HG02943 (cell line): ENCODE results near the gene TRUB2.
"Not testable (repeated sequence)": the region's sequence is repeated elsewhere in the genome, so short reads cannot be mapped to it uniquely, and the experiment has no call there.

Experiments
- ATAC-seq: cut with Tn5 transposase; IDR thresholded peaks from one replicate; pipeline ENCODE4 v1.9.1; 2021; ENCODE audit warnings: mild to moderate bottlenecking, low read depth, moderate library complexity; ENCODE audit not compliant: unreplicated experiment

The TRUB2 gene

DNA sequence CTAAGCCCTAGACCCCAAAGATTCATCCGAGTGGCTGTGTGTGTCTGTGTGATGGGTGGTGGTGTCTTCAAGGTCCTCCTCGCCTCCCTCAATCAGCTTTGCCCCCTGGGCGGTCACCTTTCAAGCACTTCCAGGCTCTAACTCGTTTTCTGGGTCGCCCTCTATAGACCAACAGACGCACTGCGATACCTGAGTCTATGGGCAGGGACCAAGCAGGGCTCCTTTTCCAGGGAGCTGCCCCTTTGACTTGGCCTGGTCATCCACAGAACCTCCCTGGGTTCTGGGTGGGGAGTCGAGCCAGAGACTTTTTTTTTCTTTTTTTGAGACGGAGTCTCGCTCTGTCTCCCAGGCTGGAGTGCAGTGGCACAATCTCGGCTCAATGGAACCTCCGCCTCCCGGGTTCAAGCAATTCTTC is 19.2 kb upstream of the TRUB2 start:
- ATAC-seq: no peak

DNA sequence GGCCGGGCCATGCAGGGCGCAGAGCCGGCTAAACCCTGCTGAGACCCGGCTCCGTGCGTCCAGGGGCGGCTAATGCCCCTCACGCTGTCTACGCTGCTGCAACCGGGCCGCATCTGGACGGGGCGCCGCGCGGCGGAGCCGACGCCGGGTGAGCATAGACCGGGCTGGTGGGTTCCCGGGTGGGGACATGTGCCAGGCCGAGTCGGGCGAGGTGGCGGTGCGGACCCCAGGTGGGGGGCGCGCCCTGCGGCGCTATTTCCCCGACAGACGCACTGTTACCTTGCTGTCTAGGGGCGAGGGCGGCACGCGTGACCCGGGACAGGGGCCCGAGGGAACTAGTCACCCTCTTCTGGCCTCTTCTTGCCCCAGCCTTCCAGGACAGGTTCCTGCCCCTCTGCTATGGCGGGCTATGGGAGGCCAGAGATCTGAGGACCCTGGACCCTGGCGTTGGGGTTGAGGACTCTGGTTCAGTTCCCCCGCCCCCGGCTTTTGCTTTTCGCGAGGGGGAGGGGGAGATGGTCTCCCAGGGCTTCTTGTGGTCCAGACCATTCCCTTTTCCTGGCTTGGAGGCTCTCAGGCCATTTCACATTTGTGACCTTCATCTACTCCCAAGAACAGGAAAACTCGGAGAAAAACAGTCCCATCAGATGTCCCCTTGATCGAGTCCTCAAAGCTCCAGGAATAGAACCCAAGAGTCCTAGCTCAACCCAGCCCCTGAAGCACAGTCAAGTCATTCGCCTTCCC is 18.6 kb upstream of the TRUB2 start:
- peak; percentile 32 for ATAC-seq

DNA sequence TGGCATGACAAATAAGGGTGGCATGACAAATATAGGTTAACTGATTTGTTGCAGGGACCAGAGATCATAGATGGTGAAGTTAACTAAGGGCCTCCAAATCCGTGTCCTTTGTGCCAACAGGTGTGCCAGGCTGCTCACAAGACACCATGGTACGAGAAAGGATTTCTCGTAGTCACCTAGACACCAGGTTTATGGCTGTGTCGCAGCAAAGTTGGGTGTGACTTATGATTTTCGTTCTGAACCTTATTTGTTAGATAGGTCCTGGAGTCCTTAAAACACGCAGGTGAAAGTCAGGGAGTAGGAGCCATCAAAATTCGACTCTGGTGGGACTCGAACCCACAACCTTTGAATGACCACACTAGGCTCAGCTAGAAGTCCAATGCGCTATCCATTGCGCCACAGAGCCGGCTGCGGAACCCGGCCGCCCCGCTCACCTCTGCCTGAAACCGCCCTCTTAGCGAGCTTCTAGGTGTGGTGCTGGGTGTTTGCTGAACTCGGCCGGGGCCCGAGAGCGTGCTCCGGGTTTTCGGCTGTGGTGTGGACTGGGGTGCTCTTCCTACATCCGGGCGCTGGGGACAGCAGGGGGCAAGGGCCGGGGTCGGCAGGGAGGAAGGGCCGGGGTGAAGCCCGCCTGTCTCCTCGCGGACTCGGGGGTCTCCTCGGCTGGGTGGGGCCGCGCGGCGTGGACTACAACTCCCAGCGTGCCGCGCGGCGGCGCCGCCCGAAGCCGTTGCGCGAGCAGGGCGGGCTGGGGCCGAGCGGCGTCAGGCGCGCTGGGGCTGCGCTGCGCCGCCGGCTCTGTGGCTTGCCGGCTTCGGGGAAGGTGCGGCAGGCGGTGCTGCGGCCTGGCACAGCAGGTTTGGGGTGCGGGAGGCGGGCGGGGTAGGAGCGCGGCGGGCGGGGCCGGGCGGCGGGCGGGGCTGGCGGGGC is 17.8 kb upstream of the TRUB2 start, which contains the start of gene SLC27A4:
Gene SLC27A4 (plus strand): TSS at position 767 of the 930 bp plus-strand sequence. CDS start 2,606 bp downstream, outside the sequence.
- peak; percentile 54 for ATAC-seq

DNA sequence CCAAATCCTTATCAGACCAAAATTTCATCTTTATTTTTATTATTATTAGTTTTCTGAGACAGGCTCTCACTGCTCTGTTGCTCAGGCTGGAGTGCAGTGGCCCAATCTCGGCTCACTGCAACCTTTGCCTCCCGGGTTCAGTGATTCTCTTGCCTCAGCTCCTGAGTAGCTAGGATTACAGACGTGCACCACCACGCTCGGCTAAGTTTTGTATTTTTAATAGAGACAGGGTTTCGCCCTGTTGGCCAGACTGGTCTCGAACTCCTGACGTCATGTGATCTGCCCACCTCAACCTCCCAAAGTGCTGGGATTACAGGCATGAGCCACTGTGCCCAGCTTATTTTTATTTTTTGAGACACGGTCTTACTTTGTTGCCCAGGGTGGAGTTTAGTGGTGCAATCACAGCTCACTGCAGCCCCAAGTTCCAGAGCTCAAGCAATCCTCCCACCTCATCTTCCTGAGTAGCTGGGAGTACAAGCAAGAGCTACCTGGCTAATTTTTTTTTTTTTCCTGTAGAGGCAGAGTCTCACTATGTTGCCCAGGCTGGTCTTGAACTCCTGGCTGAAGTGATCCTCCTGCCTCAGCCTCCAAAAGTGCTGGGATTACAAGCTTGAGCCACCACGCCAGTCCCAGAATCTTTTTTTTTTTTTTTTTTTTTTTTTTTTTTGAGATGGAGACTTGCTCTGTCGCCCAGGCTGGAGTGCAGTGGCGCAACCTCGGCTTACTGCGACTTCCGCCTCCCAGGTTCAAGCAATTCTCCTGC is 16.8 kb upstream of the TRUB2 start:
- not testable (repeated sequence) for ATAC-seq

DNA sequence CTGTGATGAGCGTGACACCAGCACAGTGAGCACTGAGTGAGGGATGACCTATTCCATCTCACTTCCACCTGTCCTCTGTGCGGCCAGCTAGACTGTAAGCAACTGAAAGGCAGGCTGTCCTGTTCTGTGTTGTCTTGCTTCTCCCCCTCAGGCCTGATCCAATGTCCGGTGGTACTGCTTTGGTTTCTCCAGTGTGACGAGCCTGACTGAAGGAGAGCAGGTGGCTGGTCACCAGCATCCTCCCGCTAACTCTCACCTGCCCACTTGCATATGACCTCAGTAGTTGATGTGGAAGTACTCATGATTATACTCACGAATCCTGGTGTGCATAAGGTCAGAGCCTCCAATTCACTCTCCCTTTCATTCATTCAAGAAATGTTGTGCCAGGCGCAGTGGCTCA is 15.7 kb upstream of the TRUB2 start:
- ATAC-seq: no peak

DNA sequence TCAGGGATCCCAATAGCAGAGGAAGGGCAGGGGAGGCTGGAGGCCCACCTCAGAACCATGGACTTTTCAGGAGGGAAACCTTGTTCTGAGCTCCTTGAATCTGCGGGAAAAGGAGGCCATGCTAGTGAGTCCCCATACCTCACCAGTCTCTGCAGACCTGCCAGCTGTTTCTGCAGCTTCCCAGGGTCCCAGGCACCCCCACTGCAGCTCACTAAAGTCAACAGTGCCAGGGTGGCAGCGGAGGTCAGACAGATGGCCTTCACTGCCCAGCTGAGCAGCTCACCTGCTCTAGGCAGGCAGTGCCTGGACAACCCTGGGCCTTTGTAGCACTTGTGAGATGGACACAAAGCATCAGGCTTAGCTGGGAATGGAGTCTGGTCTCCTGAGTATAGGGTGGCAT is 13.7 kb upstream of the TRUB2 start:
- ATAC-seq: no peak

DNA sequence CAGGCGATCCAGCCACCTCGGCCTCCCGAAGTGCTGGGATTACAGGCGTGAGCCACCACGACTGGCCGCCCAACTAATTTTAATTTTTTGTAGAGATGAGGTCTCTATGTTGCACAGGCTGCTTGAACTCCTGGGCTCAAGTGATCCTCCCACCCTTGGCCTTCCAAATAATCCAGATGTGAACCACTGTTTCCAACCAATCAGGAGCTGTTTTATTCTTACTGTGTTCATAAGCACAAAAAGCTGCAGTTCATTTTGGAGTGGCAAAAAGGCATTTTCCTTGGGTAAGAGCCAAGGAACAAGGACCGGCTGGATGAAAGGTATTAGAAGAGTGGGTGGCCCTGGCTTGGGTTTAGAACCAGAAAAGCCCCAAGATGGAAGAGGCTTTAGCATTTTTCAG is 12.9 kb upstream of the TRUB2 start:
- ATAC-seq: no peak

DNA sequence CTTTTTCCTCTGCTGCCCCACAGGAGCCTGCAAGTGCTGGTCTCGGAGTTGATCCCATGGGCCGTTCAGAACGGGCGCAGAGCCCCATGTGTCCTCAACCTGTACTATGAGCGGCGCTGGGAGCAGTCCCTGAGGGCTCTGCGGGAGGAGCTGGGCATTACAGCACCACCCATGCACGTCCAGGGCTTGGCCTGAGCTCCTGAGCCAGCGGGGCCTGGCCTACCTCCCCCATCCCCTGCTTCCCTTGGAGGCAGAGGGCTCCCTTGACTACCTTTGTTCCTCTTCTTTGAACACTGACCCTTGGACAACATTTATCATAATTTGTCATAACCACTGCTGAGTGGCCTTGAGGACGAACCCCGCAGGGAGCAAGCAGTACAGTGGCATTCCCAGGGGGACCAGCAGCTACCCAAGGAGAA is 11.2 kb upstream of the TRUB2 start:
- ATAC-seq: no peak

DNA sequence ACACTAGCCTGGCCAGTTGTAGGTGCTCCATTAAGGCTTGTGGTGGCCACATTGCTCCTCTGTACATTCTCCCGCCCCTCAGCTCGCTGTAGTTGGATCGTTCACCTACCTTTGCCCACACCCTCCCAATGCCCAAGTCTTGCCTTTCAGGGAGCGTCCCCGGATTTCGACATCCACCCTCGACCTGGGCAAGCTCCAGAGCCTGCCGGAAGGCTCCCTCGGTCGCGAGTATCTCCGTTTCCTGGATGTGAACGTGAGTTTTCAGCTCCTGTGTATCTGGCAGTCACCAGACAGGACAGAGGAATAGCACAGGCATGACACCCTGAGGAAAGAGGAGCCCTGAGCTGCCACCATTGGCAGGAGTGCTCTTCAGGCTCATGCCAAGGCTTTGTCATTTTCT is 3.4 kb upstream of the TRUB2 start:
- ATAC-seq: no peak

DNA sequence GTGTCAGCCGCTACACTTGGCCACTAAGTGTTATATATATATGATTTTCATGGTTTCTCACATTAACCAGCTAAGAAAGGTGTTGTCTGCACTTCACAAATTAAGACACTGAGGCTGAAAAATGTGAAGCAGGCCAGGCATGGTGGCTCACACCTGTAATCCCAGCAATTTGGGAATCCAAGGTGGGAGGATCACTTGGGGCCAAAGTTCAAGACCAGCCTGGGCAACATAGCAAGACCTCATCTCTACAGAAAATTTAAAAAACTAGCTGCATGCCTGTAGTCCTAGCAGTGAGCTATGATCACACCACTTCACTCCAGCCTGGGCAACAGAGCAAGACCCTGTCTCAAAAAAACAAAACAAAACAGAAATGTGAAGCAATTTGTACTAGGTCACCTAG is 2.2 kb upstream of the TRUB2 start:
- no peak for ATAC-seq

DNA sequence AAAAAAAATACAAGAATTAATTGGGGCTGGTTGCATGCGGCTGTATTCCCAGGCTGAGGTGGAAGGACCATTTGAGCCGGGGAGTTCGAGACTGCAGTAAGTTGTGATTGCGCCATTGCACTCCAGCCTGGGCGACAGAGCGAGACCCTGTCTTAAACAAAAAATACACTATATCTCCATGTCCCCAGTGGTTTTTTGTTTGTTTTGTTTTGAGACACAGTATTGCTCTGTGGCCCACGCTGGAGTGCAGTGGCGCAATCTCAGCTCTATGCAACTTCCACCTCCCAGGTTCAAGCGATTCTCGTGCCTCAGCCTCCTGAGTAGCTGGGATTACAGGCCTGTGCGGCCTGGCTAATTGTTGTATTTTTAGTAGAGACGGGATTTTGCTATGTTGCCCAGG is 1.5 kb upstream of the TRUB2 start:
- no peak for ATAC-seq

DNA sequence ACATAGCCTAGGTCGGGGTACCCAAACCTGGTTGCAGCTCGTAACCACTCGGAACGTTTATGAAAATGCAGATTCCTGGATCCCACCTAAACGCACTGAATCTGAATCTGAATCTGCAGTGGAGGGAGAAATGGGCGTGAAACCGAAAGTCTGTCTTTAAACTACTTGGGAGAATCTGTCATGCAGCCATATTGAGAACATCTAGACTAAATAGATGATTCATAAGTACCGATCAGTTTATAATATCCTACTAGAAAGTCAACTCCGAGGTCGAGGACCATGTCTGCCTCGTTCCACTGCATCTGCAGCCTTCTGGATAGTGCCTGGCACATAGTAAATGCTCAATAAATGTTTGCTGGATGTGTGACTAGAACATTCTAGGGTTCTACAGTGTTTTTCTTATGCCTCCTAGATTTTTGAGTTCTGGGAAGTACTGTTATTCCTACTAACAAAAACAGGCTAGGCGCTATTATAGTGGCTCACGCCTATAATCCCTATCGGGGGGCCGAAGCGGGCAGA is 1.0 kb upstream of the TRUB2 start:
- no peak for ATAC-seq

DNA sequence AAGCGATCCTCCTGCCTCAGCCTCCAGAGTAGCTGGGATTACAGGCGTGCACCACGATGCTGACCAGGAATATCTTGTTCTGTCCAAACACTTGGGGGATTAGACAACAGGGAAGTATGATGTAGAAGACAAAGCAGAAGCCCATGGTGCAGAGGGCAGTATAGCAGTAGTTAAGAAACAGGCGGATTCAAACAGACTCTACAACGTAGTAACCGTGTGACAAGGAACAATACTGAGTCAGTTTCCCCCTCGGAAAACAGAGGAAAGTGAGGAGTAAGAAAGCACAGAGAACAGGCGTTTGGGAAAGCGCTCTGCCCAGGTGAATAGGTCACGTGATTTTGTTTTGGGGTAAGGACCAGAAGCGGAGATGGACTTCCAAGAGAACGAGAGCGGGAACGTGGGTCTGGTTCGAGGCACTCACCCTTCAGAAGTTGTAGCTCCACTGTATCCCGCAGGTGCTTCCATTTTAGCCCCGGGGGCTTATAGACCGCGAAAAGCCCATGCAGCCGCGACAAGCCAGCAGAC is 306 bp downstream of the TRUB2 start:
- ATAC-seq: peak; percentile 5

DNA sequence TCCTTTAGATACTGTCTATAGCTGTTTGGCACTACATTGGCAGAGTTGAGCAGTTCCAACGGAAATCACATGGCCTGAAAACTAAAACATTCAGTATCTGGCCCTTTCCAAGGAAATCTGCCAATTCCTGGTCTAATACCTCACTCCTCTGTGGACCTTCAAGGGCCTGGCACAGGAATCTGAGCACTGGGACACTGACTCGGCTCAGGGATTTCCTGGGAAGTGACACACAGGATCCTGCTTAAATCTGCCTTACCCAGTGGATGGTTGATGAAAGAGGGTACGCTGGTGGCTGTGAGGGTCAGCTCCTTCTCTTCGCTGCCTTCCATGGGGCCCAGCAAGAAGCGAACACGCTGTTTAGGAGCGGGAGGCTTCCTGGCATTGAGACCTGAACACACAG is 904 bp downstream of the TRUB2 start:
- ATAC-seq: no peak

DNA sequence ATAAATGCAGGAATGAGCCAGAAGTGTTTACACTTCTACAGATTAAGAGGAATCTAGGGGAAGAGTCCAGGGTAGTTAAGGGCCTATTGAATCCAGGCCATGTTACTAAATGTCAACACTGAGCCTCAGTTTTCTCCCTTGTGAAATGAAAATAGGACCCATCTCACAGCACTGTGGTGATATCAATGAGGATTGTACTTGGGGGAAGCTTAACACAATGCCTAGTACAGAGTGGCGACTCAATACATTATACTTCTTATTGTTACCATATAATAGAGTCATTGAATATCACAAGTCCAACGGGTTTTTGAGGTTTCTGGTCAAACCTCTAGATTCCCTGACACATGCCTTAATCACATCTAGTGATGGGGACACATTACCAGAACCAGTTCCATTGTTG is 4.6 kb downstream of the TRUB2 start:
- no peak for ATAC-seq

DNA sequence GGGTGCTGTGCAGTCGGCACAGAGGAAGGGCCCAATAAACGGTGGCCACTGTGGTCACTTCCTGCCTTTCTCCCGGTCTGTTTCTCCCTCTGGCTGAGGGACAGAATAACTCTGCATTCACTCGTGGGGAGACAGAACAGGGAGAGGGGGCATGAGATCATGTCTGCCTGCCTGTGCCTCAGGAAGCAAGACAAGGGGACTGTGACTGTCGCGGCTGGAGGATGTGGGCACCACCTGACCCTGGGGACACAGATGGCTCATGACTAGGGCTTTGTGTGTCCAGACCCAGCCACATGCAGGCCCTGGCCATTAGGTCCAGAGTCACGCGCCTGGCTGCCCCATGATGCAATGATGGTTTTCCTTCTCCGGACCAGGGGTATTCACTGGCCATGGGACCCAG is 5.8 kb downstream of the TRUB2 start:
- ATAC-seq: no peak

DNA sequence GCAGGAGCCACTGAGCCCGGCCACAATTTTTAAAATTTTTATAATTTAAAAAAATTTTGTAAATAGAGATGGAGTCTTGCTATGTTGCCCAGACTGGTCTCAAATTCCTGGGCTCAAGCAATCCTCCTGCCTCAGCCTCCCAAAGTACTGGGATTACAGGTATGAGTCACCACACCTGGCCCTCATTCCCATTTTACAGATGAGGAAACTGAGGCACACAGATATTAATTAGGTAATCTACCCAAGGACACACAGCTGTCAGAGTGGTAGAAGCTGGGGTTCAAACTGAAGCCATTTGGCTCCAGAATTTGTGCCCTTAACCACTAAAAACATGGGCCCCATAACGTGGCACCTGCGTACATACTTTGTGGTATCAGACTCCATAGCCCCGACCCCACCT is 7.5 kb downstream of the TRUB2 start:
- ATAC-seq: no peak

DNA sequence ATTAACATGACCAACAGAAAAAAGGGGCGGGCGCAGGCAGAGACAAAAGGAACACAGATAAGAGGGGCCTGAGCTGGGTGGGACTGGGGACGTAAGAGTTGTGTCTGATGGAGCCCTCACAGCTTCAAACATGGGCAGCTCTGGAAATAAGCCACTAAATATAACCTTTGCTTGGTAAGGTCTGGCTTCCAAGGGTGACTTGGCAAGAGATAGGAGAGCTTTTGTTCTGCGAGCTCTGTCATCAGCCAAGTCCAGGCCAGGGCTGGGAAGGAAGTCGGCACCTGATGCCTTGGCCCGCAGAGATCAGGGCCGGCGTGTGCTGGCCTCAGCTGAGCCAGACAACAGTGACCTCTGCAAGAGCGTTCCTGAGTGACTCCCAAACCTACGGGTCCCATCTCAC is 11.8 kb downstream of the TRUB2 start:
- ATAC-seq: no peak

DNA sequence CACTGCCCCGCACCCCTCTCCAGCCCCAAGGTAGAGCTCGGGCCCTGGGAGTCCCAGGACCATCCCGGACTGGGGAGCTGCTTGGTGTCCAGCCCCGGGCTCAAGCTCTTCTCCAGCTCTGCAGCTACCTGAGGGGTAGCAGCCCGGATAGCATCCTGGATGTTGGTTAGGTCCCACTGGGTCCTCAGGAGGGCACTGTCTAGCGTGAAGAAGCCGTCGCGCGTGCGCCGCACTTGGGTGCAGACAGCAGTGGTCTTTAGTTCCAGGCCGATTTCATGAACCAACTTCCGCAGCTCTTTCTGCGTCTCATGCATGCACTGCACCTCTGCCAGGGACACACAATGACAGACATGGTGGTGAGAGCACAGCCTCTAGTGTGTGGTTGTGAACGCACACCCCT is 12.7 kb downstream of the TRUB2 start:
- ATAC-seq: no peak

DNA sequence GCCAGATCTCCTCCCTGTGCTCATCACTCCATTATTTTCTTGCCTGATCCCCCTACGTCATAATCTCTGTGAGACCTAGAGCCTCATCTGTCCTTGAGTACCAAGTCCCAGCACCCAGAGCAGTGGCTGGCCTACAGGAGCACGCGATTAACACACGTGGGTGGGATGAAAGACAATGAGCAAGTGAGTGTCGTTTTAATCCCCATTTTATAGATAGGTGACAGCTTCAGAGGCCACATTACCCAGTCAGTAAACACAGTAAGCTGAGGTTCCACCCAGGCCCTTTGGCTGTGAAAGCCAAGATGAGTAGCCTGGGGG is 17.3 kb downstream of the TRUB2 start:
- ATAC-seq: no peak
